SK-N-SH (cell line): ENCODE results near the gene KLHDC7B. TPM values are rescaled to one million over a fixed set of nuclear protein-coding genes. Genes with fewer than 3 reads are reported as not detected.

Source experiments
- CTCF ChIA-PET: fragments of 300-600, 350-600 bp; formaldehyde crosslinking; extraction: SDS; loops from one replicate; lab custom pipeline; 2021; lab: Yijun Ruan, JAX
- POLR2A ChIA-PET: fragments of 350-600 bp; sonication (Branson Sonifier 250); formaldehyde crosslinking; extraction: SDS; loops from one replicate; lab custom pipeline; 2020; ENCODE audit warnings: antibody characterized with exemption, inconsistent platforms; lab: Yijun Ruan, JAX
- DNase-seq: peaks from one replicate; pipeline ENCODE4 v3.0.0; 2012
- H2AFZ ChIP-seq: fragments of 200-600 bp; sonication (generic); 2 replicates; pipeline ENCODE4 v1.8.1; 2016; ENCODE audit warnings: antibody characterized with exemption, mild to moderate bottlenecking, low read depth
- H3F3A ChIP-seq: fragments of 200-600 bp; sonication (generic); replicated peaks from 2 replicates; pipeline ENCODE3; 2016; ENCODE audit warnings: antibody characterized with exemption, mild to moderate bottlenecking; ENCODE audit not compliant: insufficient read depth
- H3K27ac ChIP-seq, 2 experiments: fragments of 200-500 bp in 1 of 2; fragments of 200-600 bp in 1 of 2; sonication (Bioruptor generic) in 1 of 2; sonication (generic), shearing (Covaris generic) in 1 of 2; 2 replicates each; pipeline versions ENCODE4 v1.5.1 to v1.6.1; 2014 to 2016; ENCODE audit warnings: low read depth in 2 of 2, inconsistent platforms in 1 of 2, low read length in 1 of 2, mild to moderate bottlenecking in 1 of 2, mixed read lengths in 1 of 2
- H3K27me3 ChIP-seq: fragments of 200-600 bp; sonication (generic), shearing (Covaris generic); 2 replicates; pipeline ENCODE4 v1.6.1; 2016; ENCODE audit warnings: mixed run types; ENCODE audit not compliant: insufficient read depth
- H3K36me3 ChIP-seq, 2 experiments: fragments of 200-500 bp in 1 of 2; fragments of 200-600 bp in 1 of 2; sonication (Bioruptor generic) in 1 of 2; sonication (generic) in 1 of 2; replicated peaks in 1 of 2; 2 replicates each; pipeline versions ENCODE3 to v1.5.1; 2014 to 2016; ENCODE audit warnings: low read length in 1 of 2, mild to moderate bottlenecking in 1 of 2; ENCODE audit not compliant: insufficient read depth in 2 of 2, control insufficient read depth in 1 of 2
- H3K4me1 ChIP-seq, 2 experiments: fragments of 200-500 bp in 1 of 2; fragments of 200-600 bp in 1 of 2; sonication (Bioruptor generic) in 1 of 2; sonication (generic), shearing (Covaris generic) in 1 of 2; 2 replicates each; pipeline versions ENCODE4 v1.5.1 to v1.6.1; 2014 to 2016; ENCODE audit warnings: low read depth in 1 of 2, low read length in 1 of 2, mixed run types in 1 of 2; ENCODE audit not compliant: insufficient read depth in 2 of 2, control insufficient read depth in 1 of 2
- H3K4me2 ChIP-seq: fragments of 200-600 bp; sonication (generic), shearing (Covaris generic); 2 replicates; pipeline ENCODE4 v1.6.1; 2017; ENCODE audit warnings: mixed run types
- H3K4me3 ChIP-seq, 2 experiments: fragments of 200-500 bp in 1 of 2; fragments of 200-600 bp in 1 of 2; sonication (Bioruptor generic) in 1 of 2; sonication (generic), shearing (Covaris generic) in 1 of 2; 2 replicates each; pipeline versions ENCODE4 v1.5.1 to v1.8.1; 2014 to 2016; ENCODE audit warnings: low read depth in 2 of 2, inconsistent platforms in 1 of 2, low read length in 1 of 2, mild to moderate bottlenecking in 1 of 2, mixed read lengths in 1 of 2, moderate library complexity in 1 of 2
- H3K79me2 ChIP-seq: fragments of 200-600 bp; sonication (generic); 2 replicates; pipeline ENCODE4 v1.8.1; 2017; ENCODE audit warnings: mild to moderate bottlenecking; ENCODE audit not compliant: insufficient read depth
- H3K9ac ChIP-seq: fragments of 200-600 bp; sonication (generic); 2 replicates; pipeline ENCODE4 v1.6.1; 2017; ENCODE audit warnings: mixed run types
- H3K9me2 ChIP-seq: fragments of 200-600 bp; sonication (generic); 2 replicates; pipeline ENCODE4 v1.6.1; 2017; ENCODE audit warnings: mixed run types
- H3K9me3 ChIP-seq: fragments of 200-600 bp; sonication (generic); 2 replicates; pipeline ENCODE4 v1.6.1; 2017; ENCODE audit warnings: mixed run types, mild to moderate bottlenecking, moderate library complexity
- H4K20me1 ChIP-seq: fragments of 200-600 bp; sonication (generic); 2 replicates; pipeline ENCODE4 v1.6.1; 2017; ENCODE audit warnings: mild to moderate bottlenecking, mixed run types; ENCODE audit not compliant: insufficient read depth
- GABPA ChIP-seq: IDR thresholded peaks from 2 replicates; pipeline ENCODE4 v1.4.0; 2012; ENCODE audit warnings: low read depth, mild to moderate bottlenecking
- RAD21 ChIP-seq: IDR thresholded peaks from 2 replicates; pipeline ENCODE4 v1.6.1; 2012; ENCODE audit warnings: mild to moderate bottlenecking, low read length
- RXRA ChIP-seq: IDR thresholded peaks from 2 replicates; pipeline ENCODE4 v1.4.0; 2012; ENCODE audit warnings: low read depth, mild to moderate bottlenecking, borderline replicate concordance
- SMC3 ChIP-seq: IDR thresholded peaks from 2 replicates; pipeline ENCODE4 v1.6.1; 2012; ENCODE audit warnings: low read depth, low read length, improper control_type of control experiment
- WGBS: methylation state at CpG from one replicate; pipeline ENCODE4 v1.1.6; 2017; ENCODE audit warnings: low lambda C conversion rate; 5-methylcytosine and 5-hydroxymethylcytosine counted together
- polyA plus RNA-seq, 3 experiments: library from polyadenylated mRNA; depleted of rRNA; stranded (reverse); fragments of >200 nt; gene quantifications; 2 replicates each; pipeline ENCODE4 v1.2.3, GENCODE V29; 2012
- TF ChIP-seq, protein P1 (sequence below): IDR thresholded peaks from 2 replicates; pipeline ENCODE4 v1.4.0; 2012; ENCODE audit warnings: low read depth, borderline replicate concordance
- TF ChIP-seq, protein P2 (sequence below): fragments of 200-600 bp; sonication (generic); IDR thresholded peaks from 2 replicates; pipeline ENCODE4 v1.6.1; 2017; ENCODE audit warnings: antibody characterized with exemption, mild to moderate bottlenecking, moderate library complexity
- TF ChIP-seq, protein P3 (sequence below): IDR thresholded peaks from 2 replicates; pipeline ENCODE4 v1.6.1; 2012; ENCODE audit warnings: mild to moderate bottlenecking, low read depth, low read length, moderate library complexity

Gene KLHDC7B
- polyA plus RNA-seq, 1 of the 3 experiments (the other 2 are of a cell fraction), result 0.07 TPM

DNA sequence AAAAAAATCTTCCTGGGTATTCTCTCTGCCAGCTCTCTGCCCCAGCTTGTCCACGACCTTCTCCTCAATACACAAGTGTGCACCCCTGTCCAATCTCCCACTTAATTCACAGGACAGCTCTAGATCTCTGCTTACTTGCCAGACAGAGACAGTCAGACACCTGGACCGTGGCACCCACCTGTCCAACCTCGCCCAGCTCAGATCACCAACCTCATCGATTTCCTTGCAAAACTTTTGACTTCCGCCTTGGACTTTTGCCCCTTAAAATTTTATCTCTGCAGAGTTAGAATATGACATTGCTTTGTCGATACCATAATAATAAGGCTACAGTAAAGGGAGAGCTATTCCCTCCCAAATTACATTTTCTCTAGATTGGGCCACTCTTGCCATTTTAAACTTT lies 48.6 kb upstream of the KLHDC7B start (continued):
- TF ChIP-seq, protein P1, sequence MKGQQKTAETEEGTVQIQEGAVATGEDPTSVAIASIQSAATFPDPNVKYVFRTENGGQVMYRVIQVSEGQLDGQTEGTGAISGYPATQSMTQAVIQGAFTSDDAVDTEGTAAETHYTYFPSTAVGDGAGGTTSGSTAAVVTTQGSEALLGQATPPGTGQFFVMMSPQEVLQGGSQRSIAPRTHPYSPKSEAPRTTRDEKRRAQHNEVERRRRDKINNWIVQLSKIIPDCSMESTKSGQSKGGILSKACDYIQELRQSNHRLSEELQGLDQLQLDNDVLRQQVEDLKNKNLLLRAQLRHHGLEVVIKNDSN, result no peak
- TF ChIP-seq, all 33 proteins: peak for 0

DNA sequence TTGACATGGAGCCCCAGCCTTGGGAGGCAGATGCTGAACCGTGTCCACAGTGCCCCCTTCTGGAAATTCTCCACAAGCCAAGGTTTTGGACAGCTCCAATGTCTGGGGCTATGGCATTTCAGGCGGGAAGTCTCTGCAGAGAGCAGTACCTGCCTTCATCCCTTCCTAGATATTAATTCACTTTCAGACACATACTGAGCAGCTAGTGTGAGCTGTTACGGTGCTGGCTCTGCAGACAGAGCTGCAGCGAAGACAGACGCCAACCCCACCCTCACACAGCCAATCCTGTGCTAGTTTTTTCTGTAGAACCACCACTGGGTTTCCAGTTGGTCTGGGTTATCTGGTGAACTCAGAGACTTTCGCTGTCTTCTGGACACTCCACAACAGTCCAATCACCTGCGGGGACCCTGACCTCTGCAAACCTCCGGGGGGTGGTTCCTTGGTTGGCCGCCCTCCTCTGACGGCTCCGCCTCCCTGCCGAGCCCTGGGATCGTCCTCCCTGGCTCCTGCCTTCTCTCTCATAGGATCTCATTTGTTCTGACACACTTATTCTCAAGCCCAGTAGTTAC lies 47.3 kb upstream of the KLHDC7B start:
- Histone ChIP-seq H3K4me2 (no peak overlapping the region), H3K27me3 (no peaks in the 10 kb centered on the region), H3K27ac (no peak overlapping the region), H3K4me1 (no peaks in the 10 kb centered on the region; a peak in 1 of 4 replicates), H2AFZ (no peak overlapping the region), H3K4me3 (no peak overlapping the region; a peak in 1 of 4 replicates), H3K9ac (no peak overlapping the region), H3K9me3 (no peaks in the 10 kb centered on the region), H3K36me3 (peaks cover 0 to 11% of the 10 kb centered on the region in 2 experiments), H3F3A (peaks cover 8% of the 10 kb centered on the region), H4K20me1 (no peaks in the 10 kb centered on the region), H3K79me2 (no peaks in the 10 kb centered on the region), H3K9me2 (no peaks in the 10 kb centered on the region)
- ChIA-PET POLR2A (interaction anchor here (1.0 kb wide), 1 partner anchor 48 kb away, joined by 3 read pairs; no protein-coding TSS in a partner anchor), CTCF (interaction anchor here (0.7 to 3.1 kb wide), 26 partner anchors 8 to 271 kb away, joined by 3 to 24 read pairs (median 4); partner anchors contain the start of genes LMF2, MIOX, NCAPH2 and SBF1)
- 31% methylated on average over 13 of the region's 13 CpGs for WGBS
- no peak for TF ChIP-seq GABPA
- TF ChIP-seq RAD21, result peak; percentile 77
- TF ChIP-seq RXRA, result no peak
- TF ChIP-seq SMC3, result peak; percentile 56
- TF ChIP-seq, protein P2, sequence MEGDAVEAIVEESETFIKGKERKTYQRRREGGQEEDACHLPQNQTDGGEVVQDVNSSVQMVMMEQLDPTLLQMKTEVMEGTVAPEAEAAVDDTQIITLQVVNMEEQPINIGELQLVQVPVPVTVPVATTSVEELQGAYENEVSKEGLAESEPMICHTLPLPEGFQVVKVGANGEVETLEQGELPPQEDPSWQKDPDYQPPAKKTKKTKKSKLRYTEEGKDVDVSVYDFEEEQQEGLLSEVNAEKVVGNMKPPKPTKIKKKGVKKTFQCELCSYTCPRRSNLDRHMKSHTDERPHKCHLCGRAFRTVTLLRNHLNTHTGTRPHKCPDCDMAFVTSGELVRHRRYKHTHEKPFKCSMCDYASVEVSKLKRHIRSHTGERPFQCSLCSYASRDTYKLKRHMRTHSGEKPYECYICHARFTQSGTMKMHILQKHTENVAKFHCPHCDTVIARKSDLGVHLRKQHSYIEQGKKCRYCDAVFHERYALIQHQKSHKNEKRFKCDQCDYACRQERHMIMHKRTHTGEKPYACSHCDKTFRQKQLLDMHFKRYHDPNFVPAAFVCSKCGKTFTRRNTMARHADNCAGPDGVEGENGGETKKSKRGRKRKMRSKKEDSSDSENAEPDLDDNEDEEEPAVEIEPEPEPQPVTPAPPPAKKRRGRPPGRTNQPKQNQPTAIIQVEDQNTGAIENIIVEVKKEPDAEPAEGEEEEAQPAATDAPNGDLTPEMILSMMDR, result peak; percentile 69
- TF ChIP-seq, protein P3, sequence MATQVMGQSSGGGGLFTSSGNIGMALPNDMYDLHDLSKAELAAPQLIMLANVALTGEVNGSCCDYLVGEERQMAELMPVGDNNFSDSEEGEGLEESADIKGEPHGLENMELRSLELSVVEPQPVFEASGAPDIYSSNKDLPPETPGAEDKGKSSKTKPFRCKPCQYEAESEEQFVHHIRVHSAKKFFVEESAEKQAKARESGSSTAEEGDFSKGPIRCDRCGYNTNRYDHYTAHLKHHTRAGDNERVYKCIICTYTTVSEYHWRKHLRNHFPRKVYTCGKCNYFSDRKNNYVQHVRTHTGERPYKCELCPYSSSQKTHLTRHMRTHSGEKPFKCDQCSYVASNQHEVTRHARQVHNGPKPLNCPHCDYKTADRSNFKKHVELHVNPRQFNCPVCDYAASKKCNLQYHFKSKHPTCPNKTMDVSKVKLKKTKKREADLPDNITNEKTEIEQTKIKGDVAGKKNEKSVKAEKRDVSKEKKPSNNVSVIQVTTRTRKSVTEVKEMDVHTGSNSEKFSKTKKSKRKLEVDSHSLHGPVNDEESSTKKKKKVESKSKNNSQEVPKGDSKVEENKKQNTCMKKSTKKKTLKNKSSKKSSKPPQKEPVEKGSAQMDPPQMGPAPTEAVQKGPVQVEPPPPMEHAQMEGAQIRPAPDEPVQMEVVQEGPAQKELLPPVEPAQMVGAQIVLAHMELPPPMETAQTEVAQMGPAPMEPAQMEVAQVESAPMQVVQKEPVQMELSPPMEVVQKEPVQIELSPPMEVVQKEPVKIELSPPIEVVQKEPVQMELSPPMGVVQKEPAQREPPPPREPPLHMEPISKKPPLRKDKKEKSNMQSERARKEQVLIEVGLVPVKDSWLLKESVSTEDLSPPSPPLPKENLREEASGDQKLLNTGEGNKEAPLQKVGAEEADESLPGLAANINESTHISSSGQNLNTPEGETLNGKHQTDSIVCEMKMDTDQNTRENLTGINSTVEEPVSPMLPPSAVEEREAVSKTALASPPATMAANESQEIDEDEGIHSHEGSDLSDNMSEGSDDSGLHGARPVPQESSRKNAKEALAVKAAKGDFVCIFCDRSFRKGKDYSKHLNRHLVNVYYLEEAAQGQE, result peak; percentile 89
- peak; percentile 77 for DNase-seq
